Fibroblast of the aortic adventitia (primary cell): ENCODE results near the gene CPA5. TPM values are rescaled to one million over a fixed set of nuclear protein-coding genes. Genes with fewer than 3 reads are reported as not detected.

Experiments
- DNase-seq: peaks from one replicate; pipeline ENCODE4 v3.0.0-alpha.2; 2010; ENCODE audit warnings: low read depth
- H3K4me3 ChIP-seq: 2 replicates; pipeline ENCODE4 v1.5.1; 2011; ENCODE audit warnings: low read depth, mild to moderate bottlenecking, control low read depth, low read length, moderate library complexity
- total RNA-seq: library from RNA; depleted of rRNA; stranded (reverse); fragments of >200 nt; gene quantifications from 2 replicates; pipeline ENCODE4 v1.2.3, GENCODE V29; 2012; ENCODE audit warnings: low replicate concordance
- TF ChIP-seq, protein P1 (sequence below): IDR thresholded peaks from 2 replicates; pipeline ENCODE4 v1.5.1; 2011; ENCODE audit warnings: mild to moderate bottlenecking, low read length, control low read depth, inconsistent platforms; ENCODE audit not compliant: insufficient read depth

Gene CPA5
- total RNA-seq, 1 donor = 0.09 TPM

GRCh38 chr7:130418306-130418705 is 73.7 kb downstream of the CPA5 start:
- TF ChIP-seq, protein P1, sequence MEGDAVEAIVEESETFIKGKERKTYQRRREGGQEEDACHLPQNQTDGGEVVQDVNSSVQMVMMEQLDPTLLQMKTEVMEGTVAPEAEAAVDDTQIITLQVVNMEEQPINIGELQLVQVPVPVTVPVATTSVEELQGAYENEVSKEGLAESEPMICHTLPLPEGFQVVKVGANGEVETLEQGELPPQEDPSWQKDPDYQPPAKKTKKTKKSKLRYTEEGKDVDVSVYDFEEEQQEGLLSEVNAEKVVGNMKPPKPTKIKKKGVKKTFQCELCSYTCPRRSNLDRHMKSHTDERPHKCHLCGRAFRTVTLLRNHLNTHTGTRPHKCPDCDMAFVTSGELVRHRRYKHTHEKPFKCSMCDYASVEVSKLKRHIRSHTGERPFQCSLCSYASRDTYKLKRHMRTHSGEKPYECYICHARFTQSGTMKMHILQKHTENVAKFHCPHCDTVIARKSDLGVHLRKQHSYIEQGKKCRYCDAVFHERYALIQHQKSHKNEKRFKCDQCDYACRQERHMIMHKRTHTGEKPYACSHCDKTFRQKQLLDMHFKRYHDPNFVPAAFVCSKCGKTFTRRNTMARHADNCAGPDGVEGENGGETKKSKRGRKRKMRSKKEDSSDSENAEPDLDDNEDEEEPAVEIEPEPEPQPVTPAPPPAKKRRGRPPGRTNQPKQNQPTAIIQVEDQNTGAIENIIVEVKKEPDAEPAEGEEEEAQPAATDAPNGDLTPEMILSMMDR = no peak
- no peak for DNase-seq
- H3K4me3 ChIP-seq = no peak overlapping the region

Other genes with a start within 250 kb of the CPA5 start
- gene TMEM209, start 139.4 kb upstream of the CPA5 start, total RNA-seq = 5.2 and 33.4 TPM in 2 replicates
- not detected in 2 replicates for gene SSMEM1, start 137.0 kb upstream of the CPA5 start, total RNA-seq
- gene CPA2, start 78.0 kb upstream of the CPA5 start, total RNA-seq = not detected in 2 replicates
- gene CPA4, start 51.7 kb upstream of the CPA5 start, total RNA-seq = 7.7 and 29.6 TPM in 2 replicates
- 0.45 and 0.90 TPM in 2 replicates for gene CPA1, start 35.7 kb downstream of the CPA5 start, total RNA-seq
- 16.1 and 21.6 TPM in 2 replicates for gene CEP41, start 96.2 kb downstream of the CPA5 start, total RNA-seq
- 63.0 and 236 TPM in 2 replicates for gene MEST, start 147.3 kb downstream of the CPA5 start, total RNA-seq